KMS-11 (cell line): ENCODE measurements around the gene PDZRN3.

Source experiments
- H2AFZ ChIP-seq: fragments of 200-600 bp; sonication (generic); 2 replicates; pipeline ENCODE4 v1.6.1; 2016; ENCODE audit warnings: antibody characterized with exemption, mixed run types, low read depth
- H3K27ac ChIP-seq: fragments of 200-600 bp; sonication (generic); 2 replicates; pipeline ENCODE4 v1.6.1; 2016; ENCODE audit warnings: mild to moderate bottlenecking, mixed run types
- H3K27me3 ChIP-seq: fragments of 200-600 bp; sonication (generic); 2 replicates; pipeline ENCODE4 v1.6.1; 2017; ENCODE audit warnings: mild to moderate bottlenecking, low read depth, mixed run types, moderate library complexity; ENCODE audit not compliant: insufficient read depth
- H3K36me3 ChIP-seq: fragments of 200-600 bp; sonication (generic); 2 replicates; pipeline ENCODE4 v1.6.1; 2017; ENCODE audit warnings: mild to moderate bottlenecking, mixed run types; ENCODE audit not compliant: insufficient read depth
- H3K4me1 ChIP-seq: fragments of 200-600 bp; sonication (generic); 2 replicates; pipeline ENCODE4 v1.6.1; 2016; ENCODE audit warnings: mild to moderate bottlenecking, low read depth, mixed run types; ENCODE audit not compliant: poor library complexity, severe bottlenecking
- H3K4me2 ChIP-seq: fragments of 200-600 bp; sonication (generic); 2 replicates; pipeline ENCODE4 v1.7.0; 2016; ENCODE audit warnings: mild to moderate bottlenecking, mixed run types
- H3K4me3 ChIP-seq: fragments of 200-600 bp; sonication (generic); IDR thresholded peaks from 2 replicates; pipeline ENCODE4 v1.6.1; 2017; ENCODE audit warnings: low read depth, low read length, mixed read lengths; ENCODE audit not compliant: insufficient read depth
- H3K79me2 ChIP-seq: fragments of 200-600 bp; sonication (generic); 2 replicates; pipeline ENCODE4 v1.6.1; 2016; ENCODE audit warnings: low read depth, mixed run types; ENCODE audit not compliant: insufficient read depth
- H3K9ac ChIP-seq: fragments of 200-600 bp; sonication (generic); 2 replicates; pipeline ENCODE4 v1.6.1; 2016; ENCODE audit warnings: mild to moderate bottlenecking, mixed run types
- H4K20me1 ChIP-seq: fragments of 200-600 bp; sonication (generic); 2 replicates; pipeline ENCODE4 v1.6.1; 2016; ENCODE audit warnings: mild to moderate bottlenecking, mixed run types; ENCODE audit not compliant: insufficient read depth
- CTCF ChIP-seq: fragments of 200-600 bp; sonication (generic); conservative IDR thresholded peaks from 2 replicates; pipeline ENCODE4 v1.6.1; 2017; ENCODE audit warnings: low read depth, mild to moderate bottlenecking, antibody characterized with exemption, low read length, moderate library complexity, mixed read lengths

Gene PDZRN3

DNA sequence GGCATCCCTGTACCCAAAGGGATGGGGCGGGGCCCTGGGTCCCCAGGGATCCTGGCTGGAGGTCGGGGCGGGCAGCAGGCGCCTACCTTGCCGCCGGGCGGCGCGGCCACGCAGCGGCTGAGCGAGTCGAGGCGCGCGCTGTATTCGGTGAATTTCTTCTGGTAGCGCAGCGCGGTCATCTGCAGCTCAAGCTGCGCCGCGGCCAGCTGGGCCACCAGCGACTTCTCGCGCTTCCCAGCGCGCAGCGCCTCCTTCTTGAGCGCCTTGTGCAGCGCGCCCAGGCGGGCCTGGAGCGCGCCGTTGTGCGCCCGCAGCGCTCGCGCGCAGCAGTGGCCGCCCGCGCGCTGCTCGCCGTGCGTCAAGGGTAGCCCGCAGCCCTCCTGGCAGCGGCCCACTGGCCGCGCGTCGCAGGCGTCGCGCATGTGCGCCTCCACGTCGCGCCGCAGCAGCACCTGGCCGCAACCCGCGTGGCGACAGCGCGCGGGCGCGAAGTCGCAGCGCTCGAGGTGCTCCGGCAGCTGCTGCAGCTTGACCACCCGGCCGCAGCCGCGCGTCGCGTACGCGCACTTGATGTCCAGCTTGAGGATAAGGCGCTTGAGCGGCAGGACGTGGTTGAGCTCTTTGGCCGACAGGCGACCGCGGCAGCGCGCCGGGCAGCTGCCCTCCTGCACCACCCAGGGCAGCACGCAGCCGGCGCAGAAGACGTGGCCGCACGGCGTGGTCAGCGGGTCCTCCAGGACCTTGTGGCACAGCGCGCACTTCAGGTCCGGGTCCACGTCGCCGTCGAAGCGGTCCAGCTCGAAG, 522 bp downstream of the PDZRN3 start:
- Histone ChIP-seq H4K20me1 (no peaks in the 10 kb centered on the region), H3K27me3 (no peaks in the 10 kb centered on the region), H3K4me1 (no peaks in the 10 kb centered on the region), H2AFZ (no peak overlapping the region), H3K4me2 (no peak overlapping the region), H3K4me3 (no peak overlapping the region), H3K27ac (no peak overlapping the region), H3K79me2 (no peaks in the 10 kb centered on the region), H3K36me3 (no peaks in the 10 kb centered on the region), H3K9ac (no peak overlapping the region)
- TF ChIP-seq CTCF, result no peak

DNA sequence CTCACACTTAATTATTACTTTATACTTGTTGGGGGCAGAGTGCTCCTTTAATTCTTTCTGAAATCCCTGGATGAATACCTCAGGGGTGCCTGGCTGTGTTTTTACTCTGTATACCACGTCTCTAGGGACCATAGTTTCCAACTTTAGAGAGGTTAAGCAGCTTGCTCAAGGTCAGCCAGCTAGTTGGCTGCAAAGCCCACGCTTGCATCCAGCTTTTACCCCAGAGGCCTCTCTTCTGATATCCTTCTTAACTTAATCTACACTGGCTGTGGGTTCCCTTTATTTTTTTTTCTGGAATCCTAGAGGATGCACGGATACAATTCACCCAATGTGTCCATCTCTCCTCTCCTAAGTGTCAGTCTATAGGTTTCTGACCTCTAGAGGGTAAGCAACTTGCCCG, 1.4 kb downstream of the PDZRN3 start:
- Histone ChIP-seq H3K4me2 (no peak overlapping the region), H3K36me3 (no peaks in the 10 kb centered on the region)
- no peak for TF ChIP-seq CTCF

DNA sequence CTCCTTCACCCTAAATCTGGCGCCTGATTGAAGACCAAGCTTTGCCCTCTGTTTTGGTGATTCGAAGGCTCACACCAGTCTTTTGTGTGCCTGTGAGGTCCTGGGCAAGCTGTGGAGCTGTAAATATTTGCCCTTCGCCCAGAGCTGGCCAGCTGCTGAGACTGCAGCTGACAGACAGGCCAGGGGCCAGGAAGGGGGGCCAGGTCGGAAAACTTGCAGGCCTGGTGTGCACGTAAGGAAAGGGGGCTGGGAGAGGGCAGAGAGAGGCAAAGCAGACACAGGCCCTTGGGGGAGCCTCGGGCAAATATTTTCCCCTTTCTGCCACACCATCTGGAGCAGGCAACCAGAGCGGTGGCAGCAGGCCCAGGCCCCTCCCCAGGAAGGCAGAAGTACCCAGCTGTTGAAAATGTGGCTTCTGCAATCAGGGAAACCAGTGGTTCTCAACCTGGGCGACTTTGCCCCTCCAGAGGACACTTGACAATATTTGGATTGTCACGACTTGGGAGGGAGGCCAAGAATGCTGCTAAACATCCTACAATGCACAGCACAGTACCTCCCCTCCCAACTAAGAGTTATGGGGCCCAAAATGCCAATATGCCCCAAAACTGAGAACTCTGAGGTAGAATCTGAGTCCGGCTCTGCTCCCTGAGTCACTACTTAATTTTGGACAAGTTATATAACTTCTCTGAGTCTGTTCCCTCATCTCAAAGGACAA, 2.5 kb downstream of the PDZRN3 start:
- Histone ChIP-seq H3K79me2 (no peaks in the 10 kb centered on the region), H3K27me3 (no peaks in the 10 kb centered on the region), H3K4me3 (no peak overlapping the region), H3K27ac (no peak overlapping the region), H3K36me3 (no peaks in the 10 kb centered on the region), H2AFZ (no peak overlapping the region), H3K4me1 (no peaks in the 10 kb centered on the region), H3K9ac (no peak overlapping the region), H4K20me1 (no peaks in the 10 kb centered on the region), H3K4me2 (no peak overlapping the region)
- no peak for TF ChIP-seq CTCF

More for the DNA sequence above, 1.4 kb downstream of the PDZRN3 start:
- H3K9ac ChIP-seq, result no peak overlapping the region
- H3K27me3 ChIP-seq, result no peaks in the 10 kb centered on the region
- no peaks in the 10 kb centered on the region for H4K20me1 ChIP-seq
- H3K4me3 ChIP-seq, result no peak overlapping the region
- H3K27ac ChIP-seq, result no peak overlapping the region
- H3K4me1 ChIP-seq, result no peaks in the 10 kb centered on the region
- no peak overlapping the region for H2AFZ ChIP-seq
- no peaks in the 10 kb centered on the region for H3K79me2 ChIP-seq

- H3K36me3 ChIP-seq, result no peaks in the 10 kb centered on the region
- no peaks in the 10 kb centered on the region for H3K27me3 ChIP-seq
- TF ChIP-seq CTCF, result no peak
- H3K9ac ChIP-seq, result no peak overlapping the region
- no peak overlapping the region for H2AFZ ChIP-seq
- H3K4me1 ChIP-seq, result no peaks in the 10 kb centered on the region
- H3K79me2 ChIP-seq, result no peaks in the 10 kb centered on the region
- no peak overlapping the region for H3K27ac ChIP-seq
- H3K4me3 ChIP-seq, result no peak overlapping the region
- no peak overlapping the region for H3K4me2 ChIP-seq
- no peaks in the 10 kb centered on the region for H4K20me1 ChIP-seq
Measured at GRCh38 chr3:73621388-73621787, 3.4 kb downstream of the PDZRN3 start.
